BE2C (cell line): ENCODE measurements around the gene KIAA1614.

Source experiments
- DNase-seq: peaks from one replicate; pipeline ENCODE4 v3.0.0-alpha.2; 2020
- H3K27me3 ChIP-seq: fragments of 250-450 bp; sonication (Bioruptor Pico); 2 replicates; pipeline ENCODE4 v1.5.1; 2020; ENCODE audit warnings: mild to moderate bottlenecking
- H3K36me3 ChIP-seq: fragments of 250-450 bp; sonication (Bioruptor Pico); 2 replicates; pipeline ENCODE4 v1.5.1; 2020; ENCODE audit warnings: mild to moderate bottlenecking
- H3K4me1 ChIP-seq: fragments of 250-450 bp; sonication (Bioruptor Pico); 2 replicates; pipeline ENCODE4 v1.5.1; 2020
- H3K4me3 ChIP-seq: 2 replicates; pipeline ENCODE4 v1.5.1; 2011; ENCODE audit warnings: low read depth, low read length
- H3K9me3 ChIP-seq: fragments of 250-450 bp; sonication (Bioruptor Pico); 2 replicates; pipeline ENCODE4 v1.5.1; 2020
- CTCF ChIP-seq: IDR thresholded peaks from 2 replicates; pipeline ENCODE4 v1.5.1; 2012; ENCODE audit warnings: mild to moderate bottlenecking, low read depth, low read length

The KIAA1614 gene

GRCh38 chr1:180896161-180896560, 16.5 kb upstream of the KIAA1614 start:
- H3K36me3 ChIP-seq = no peaks in the 10 kb centered on the region; the same call in 1 of the 2 replicates
- no peaks in the 10 kb centered on the region for H3K27me3 ChIP-seq
- no peak for TF ChIP-seq CTCF
- no peak overlapping the region for H3K4me3 ChIP-seq
- no peaks in the 10 kb centered on the region for H3K9me3 ChIP-seq
- peaks cover 22% of the 10 kb centered on the region for H3K4me1 ChIP-seq
- no peak for DNase-seq

- Histone ChIP-seq H3K4me3 (no peak overlapping the region), H3K27me3 (no peaks in the 10 kb centered on the region), H3K9me3 (no peaks in the 10 kb centered on the region), H3K36me3 (no peaks in the 10 kb centered on the region; the same call in 1 of the 2 replicates), H3K4me1 (peaks cover 22% of the 10 kb centered on the region)
- DNase-seq = peak; percentile 69
- no peak for TF ChIP-seq CTCF
Observed at GRCh38 chr1:180898441-180899219, 14.1 kb upstream of the KIAA1614 start.

GRCh38 chr1:180899262-180899661, 13.4 kb upstream of the KIAA1614 start:
- H3K27me3 ChIP-seq = no peaks in the 10 kb centered on the region
- peak; percentile 70 for DNase-seq
- H3K36me3 ChIP-seq = no peaks in the 10 kb centered on the region; the same call in 1 of the 2 replicates
- no peaks in the 10 kb centered on the region for H3K9me3 ChIP-seq
- no peak overlapping the region for H3K4me3 ChIP-seq
- no peak for TF ChIP-seq CTCF
- peaks cover 22% of the 10 kb centered on the region for H3K4me1 ChIP-seq

- no peak for TF ChIP-seq CTCF
- no peak for DNase-seq
Observed at GRCh38 chr1:180901076-180901990, 11.4 kb upstream of the KIAA1614 start.

GRCh38 chr1:180902541-180902940, 10.2 kb upstream of the KIAA1614 start:
- DNase-seq = no peak
- H3K4me3 ChIP-seq = no peak overlapping the region
- H3K27me3 ChIP-seq = no peaks in the 10 kb centered on the region
- TF ChIP-seq CTCF = no peak
- no peaks in the 10 kb centered on the region; the same call in 1 of the 2 replicates for H3K36me3 ChIP-seq
- peaks cover 22% of the 10 kb centered on the region for H3K4me1 ChIP-seq
- no peaks in the 10 kb centered on the region for H3K9me3 ChIP-seq

More at GRCh38 chr1:180901076-180901990, 11.4 kb upstream of the KIAA1614 start:
- Histone ChIP-seq H3K36me3 (no peaks in the 10 kb centered on the region; the same call in 1 of the 2 replicates), H3K27me3 (no peaks in the 10 kb centered on the region), H3K4me3 (no peak overlapping the region), H3K4me1 (peaks cover 22% of the 10 kb centered on the region), H3K9me3 (no peaks in the 10 kb centered on the region)
